K562 (cell line): ENCODE measurements around the gene SVBP. TPM values are rescaled to one million over a fixed set of nuclear protein-coding genes. Genes with fewer than 3 reads are reported as not detected.

Experiments
- BACH1 ChIP-seq: fragments of 200-800 bp; sonication (Bioruptor generic); IDR thresholded peaks from 2 replicates; pipeline ENCODE4 v1.6.1; 2016; ENCODE audit warnings: missing genetic modification characterization, missing compliant biosample characterization
- CBX8 ChIP-seq: fragments of 200-600 bp; sonication (generic); IDR thresholded peaks from 2 replicates; pipeline ENCODE4 v1.6.1; 2012; ENCODE audit warnings: borderline replicate concordance, mixed run types, low read depth, mild to moderate bottlenecking, moderate library complexity, mixed read lengths, low read length, control low read depth, inconsistent platforms; ENCODE audit not compliant: poor library complexity, severe bottlenecking; ENCODE audit errors: extremely low read depth
- CTCF ChIP-seq, 3 experiments: IDR thresholded peaks in 2 of 3; conservative IDR thresholded peaks in 1 of 3; 2 replicates each; pipeline ENCODE4 v1.5.1; 2011 to 2012; ENCODE audit warnings: low read length in 3 of 3, mild to moderate bottlenecking in 3 of 3, control low read depth in 2 of 3, improper control_type of control experiment in 1 of 3, inconsistent platforms in 1 of 3, low read depth in 1 of 3, mixed read lengths in 1 of 3, moderate library complexity in 1 of 3; ENCODE audit not compliant: insufficient read depth in 2 of 3
- E2F6 ChIP-seq, 2 experiments: IDR thresholded peaks; 2 replicates each; pipeline ENCODE4 v1.6.1; 2011; ENCODE audit warnings: borderline replicate concordance in 1 of 2, control low read depth in 1 of 2, low read depth in 1 of 2, low read length in 1 of 2, mild to moderate bottlenecking in 1 of 2, mixed read lengths in 1 of 2, moderate library complexity in 1 of 2; ENCODE audit not compliant: insufficient read depth in 1 of 2, insufficient read length in 1 of 2, poor library complexity in 1 of 2, severe bottlenecking in 1 of 2; ENCODE audit errors: extremely low read depth in 1 of 2
- ELF1 ChIP-seq: fragments of 200-800 bp; sonication (Bioruptor generic); IDR thresholded peaks from 2 replicates; pipeline ENCODE4 v1.6.1; 2016; ENCODE audit warnings: missing genetic modification characterization, missing compliant biosample characterization
- ESRRB ChIP-seq: fragments of 250-450 bp; sonication (Bioruptor Pico); IDR thresholded peaks from 2 replicates; pipeline ENCODE4 v1.5.0; 2020; ENCODE audit warnings: mild to moderate bottlenecking, moderate library complexity, borderline replicate concordance
- HNRNPK ChIP-seq: fragments of 200-400 bp; formaldehyde crosslinking; IDR thresholded peaks from one replicate; pipeline ENCODE4 v1.6.1; 2018; ENCODE audit warnings: mild to moderate bottlenecking, low read depth, low read length; ENCODE audit not compliant: poor library complexity, severe bottlenecking
- HSF4 ChIP-seq: fragments of 250-450 bp; sonication (Bioruptor Pico); IDR thresholded peaks from 2 replicates; pipeline ENCODE4 v2.1.2; 2022; ENCODE audit warnings: mild to moderate bottlenecking, moderate library complexity, borderline replicate concordance
- KAT8 ChIP-seq: fragments of 450-650 bp; IDR thresholded peaks from 2 replicates; pipeline ENCODE4 v1.6.1; 2016; ENCODE audit warnings: low read depth, mild to moderate bottlenecking
- KLF10 ChIP-seq: fragments of 250-450 bp; sonication (Bioruptor Pico); IDR thresholded peaks from 2 replicates; pipeline ENCODE4 v1.6.1; 2021; ENCODE audit warnings: matching md5 sums
- LEF1 ChIP-seq: fragments of 450-650 bp; IDR thresholded peaks from 2 replicates; pipeline ENCODE4 v1.6.1; 2016; ENCODE audit warnings: mild to moderate bottlenecking
- SAP30 ChIP-seq: fragments of 200-600 bp; sonication (generic); IDR thresholded peaks from 2 replicates; pipeline ENCODE4 v1.6.1; 2012; ENCODE audit warnings: borderline replicate concordance, low read depth, mild to moderate bottlenecking, moderate library complexity, low read length, control low read depth, inconsistent platforms; ENCODE audit not compliant: insufficient read depth, poor library complexity, severe bottlenecking
- SIRT6 ChIP-seq: IDR thresholded peaks from one replicate; pipeline ENCODE4 v1.6.1; 2012; ENCODE audit warnings: low read depth, mild to moderate bottlenecking, control low read depth, inconsistent platforms, low read length, moderate library complexity
- SOX6 ChIP-seq: fragments of 450-650 bp; IDR thresholded peaks from 2 replicates; pipeline ENCODE4 v1.6.1; 2014; ENCODE audit warnings: mild to moderate bottlenecking
- TCFL5 ChIP-seq: fragments of 250-450 bp; sonication (Bioruptor Pico); conservative IDR thresholded peaks from 2 replicates; pipeline ENCODE4 v1.6.1; 2021; ENCODE audit warnings: mild to moderate bottlenecking, moderate library complexity, matching md5 sums
- ZBTB12 ChIP-seq: fragments of 250-450 bp; sonication (Bioruptor Pico); IDR thresholded peaks from 2 replicates; pipeline ENCODE4 v1.4.0; 2020
- ZNF212 ChIP-seq: fragments of 450-650 bp; formaldehyde crosslinking; IDR thresholded peaks from 2 replicates; pipeline ENCODE4 v1.4.0; 2020; ENCODE audit warnings: mild to moderate bottlenecking
- ZNF75A ChIP-seq: fragments of 450-650 bp; formaldehyde crosslinking; IDR thresholded peaks from 2 replicates; pipeline ENCODE4 v1.4.0; 2020; ENCODE audit warnings: mild to moderate bottlenecking
- polyA plus RNA-seq, 8 experiments: library from polyadenylated mRNA; depleted of rRNA in 4 of 8; stranded (reverse) in 5 of 8; unstranded in 3 of 8; fragments of >200 nt; fragmentation: Nextera tagmentation in 2 of 8; fragmentation: Illumina TruSeq in 1 of 8; extraction: Ambion mirVana in 2 of 8; extraction: Trizol in 1 of 8; gene quantifications; 2 replicates each; pipeline versions ENCODE4 v1.2.1 to v1.2.3, GENCODE V29; 2011 to 2014; ENCODE audit warnings: inconsistent platforms in 1 of 8, missing spikeins in 1 of 8
- total RNA-seq, 7 experiments: library from RNA; depleted of rRNA in 6 of 7; stranded (reverse); fragments of >200 nt in 6 of 7; fragmentation: Illumina TruSeq in 2 of 7; extraction: Trizol in 2 of 7; gene quantifications; 2 replicates each; pipeline versions ENCODE4 v1.2.1 to v1.2.3, GENCODE V29; 2011 to 2021; ENCODE audit warnings: low replicate concordance in 1 of 7
- TF ChIP-seq, protein P1 (sequence below): sonication (generic); formaldehyde crosslinking; IDR thresholded peaks from 2 replicates; pipeline ENCODE4 v1.8.0; 2023; ENCODE audit warnings: mild to moderate bottlenecking, missing genetic modification reagents
- TF ChIP-seq, protein P2 (sequence below): fragments of 250-450 bp; sonication (Bioruptor Pico); IDR thresholded peaks from 2 replicates; pipeline ENCODE4 v1.5.0; 2021

SVBP gene
- total and polyA plus RNA-seq, 9 of the 15 experiments (the other 6 are each of a cell fraction or from before 2014, with no cell fraction given), result 31.7 to 49.7 (median 40.0) TPM

DNA sequence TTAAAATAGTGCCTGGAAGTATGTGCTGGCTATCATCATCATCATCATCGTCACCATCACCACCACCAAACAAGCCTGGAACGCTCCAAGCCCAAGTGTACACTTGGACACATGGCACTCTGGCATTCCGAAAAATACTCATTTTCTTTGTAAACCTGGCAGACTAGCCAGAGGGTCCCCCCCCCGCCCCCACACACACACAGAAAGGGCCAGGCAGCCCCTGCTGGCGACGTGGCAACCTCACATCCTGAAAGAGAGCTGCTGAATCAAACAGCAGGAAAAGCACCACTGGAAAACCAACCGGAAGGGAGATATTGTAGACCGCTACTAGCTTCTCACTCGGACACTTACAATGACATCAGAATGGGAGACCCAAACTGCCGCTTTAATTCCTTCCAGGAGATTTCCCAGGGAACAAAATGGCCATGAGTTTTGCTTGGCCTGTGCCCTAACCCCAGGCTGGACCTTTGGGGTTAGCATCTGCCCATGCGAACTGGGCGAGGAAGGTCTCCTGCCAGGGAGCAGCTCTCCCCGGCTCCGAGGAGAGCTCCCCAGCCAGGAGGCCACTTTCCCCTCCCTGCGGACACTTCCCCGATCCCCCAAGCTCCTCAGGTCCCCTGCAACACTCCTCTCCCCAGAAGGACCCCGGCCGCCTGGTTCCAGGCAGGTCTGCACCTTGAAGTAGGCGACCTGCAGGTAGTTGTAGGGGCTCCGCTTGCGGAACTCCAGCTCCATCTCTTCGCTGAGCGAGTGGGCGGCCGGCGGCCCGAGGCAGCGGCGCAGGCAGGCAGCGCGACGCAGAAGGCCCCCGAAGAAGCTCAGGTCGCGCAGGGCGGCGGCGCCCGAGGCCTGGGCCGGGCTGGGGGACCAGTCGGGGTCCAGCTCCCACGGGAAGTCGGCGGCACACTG is 51.1 kb downstream of the SVBP start (continued):
- TF ChIP-seq ZNF212 (CRISPR knock-in tag), result no peak
- TF ChIP-seq BACH1 (tag), result no peak
- TF ChIP-seq SOX6, result no peak
- TF ChIP-seq ZNF75A, result no peak
- no peak for TF ChIP-seq CBX8
- TF ChIP-seq E2F6 (IDR thresholded peaks at IDR 0.05; ENCODE audit: borderline replicate concordance in 1 of 2, extremely low read depth in 1 of 2, insufficient read depth in 1 of 2, insufficient read length in 1 of 2, low read depth in 1 of 2, low read length in 1 of 2, poor library complexity in 1 of 2, severe bottlenecking in 1 of 2), result no peak
- no peak for TF ChIP-seq LEF1
- TF ChIP-seq KLF10 (CRISPR knock-in tag), result no peak
- no peak for TF ChIP-seq TCFL5 (CRISPR knock-in tag)
- TF ChIP-seq CTCF (IDR thresholded peaks at IDR 0.05 in 2 of 3, conservative IDR thresholded peaks at IDR 0.05 in 1 of 3; ENCODE audit: insufficient read depth in 2 of 3, low read depth in 1 of 3, low read length in 3 of 3), result peak; percentile 59 to 79 (median 68)
- peak; percentile 62 for TF ChIP-seq ELF1 (tag)
- TF ChIP-seq ZBTB12 (CRISPR knock-in tag), result no peak
- TF ChIP-seq, protein P1, sequence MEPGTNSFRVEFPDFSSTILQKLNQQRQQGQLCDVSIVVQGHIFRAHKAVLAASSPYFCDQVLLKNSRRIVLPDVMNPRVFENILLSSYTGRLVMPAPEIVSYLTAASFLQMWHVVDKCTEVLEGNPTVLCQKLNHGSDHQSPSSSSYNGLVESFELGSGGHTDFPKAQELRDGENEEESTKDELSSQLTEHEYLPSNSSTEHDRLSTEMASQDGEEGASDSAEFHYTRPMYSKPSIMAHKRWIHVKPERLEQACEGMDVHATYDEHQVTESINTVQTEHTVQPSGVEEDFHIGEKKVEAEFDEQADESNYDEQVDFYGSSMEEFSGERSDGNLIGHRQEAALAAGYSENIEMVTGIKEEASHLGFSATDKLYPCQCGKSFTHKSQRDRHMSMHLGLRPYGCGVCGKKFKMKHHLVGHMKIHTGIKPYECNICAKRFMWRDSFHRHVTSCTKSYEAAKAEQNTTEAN (CRISPR knock-in tag), result 0 out of 2 replicates have a peak, but pooled peaks have one; percentile 82
- TF ChIP-seq KAT8, result no peak
- no peak for TF ChIP-seq SAP30
- TF ChIP-seq ESRRB (CRISPR knock-in tag), result no peak
- no peak for TF ChIP-seq HSF4 (CRISPR knock-in tag)
- TF ChIP-seq, protein P2, sequence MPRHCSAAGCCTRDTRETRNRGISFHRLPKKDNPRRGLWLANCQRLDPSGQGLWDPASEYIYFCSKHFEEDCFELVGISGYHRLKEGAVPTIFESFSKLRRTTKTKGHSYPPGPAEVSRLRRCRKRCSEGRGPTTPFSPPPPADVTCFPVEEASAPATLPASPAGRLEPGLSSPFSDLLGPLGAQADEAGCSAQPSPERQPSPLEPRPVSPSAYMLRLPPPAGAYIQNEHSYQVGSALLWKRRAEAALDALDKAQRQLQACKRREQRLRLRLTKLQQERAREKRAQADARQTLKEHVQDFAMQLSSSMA (CRISPR knock-in tag), result no peak
- TF ChIP-seq HNRNPK, result no peak
- no peak for TF ChIP-seq SIRT6
